ENCODE results near the gene STEAP1B. TPM values are rescaled to one million over a fixed set of nuclear protein-coding genes. Genes with fewer than 3 reads are reported as not detected.

STEAP1B gene
- total RNA-seq, 4 donors from 2014 or later: 1.2 to 3.5 TPM; not detected in 2

DNA sequence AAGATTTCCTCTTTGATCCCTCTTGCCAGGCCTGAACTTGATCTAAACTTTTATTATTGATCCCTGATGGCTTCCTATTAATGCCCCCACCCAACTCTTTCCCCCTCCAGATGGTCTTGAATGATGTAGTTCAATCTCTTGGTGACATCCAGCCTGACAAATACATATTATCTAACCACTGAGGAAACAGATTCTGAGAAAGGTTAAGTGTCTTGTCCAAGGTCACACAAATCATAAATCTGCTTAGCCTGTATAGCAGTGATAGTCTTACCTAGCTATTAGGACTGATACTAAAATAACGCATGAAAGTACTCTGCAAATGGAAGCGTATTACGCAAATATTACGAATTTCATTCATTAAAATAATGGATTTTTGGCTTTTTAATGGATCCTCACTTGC is 22.7 kb downstream of the STEAP1B start:
- no peak overlapping the region for H3K4me3 ChIP-seq
- no peaks in the 10 kb centered on the region for H3K36me3 ChIP-seq
- TF ChIP-seq, protein P1, sequence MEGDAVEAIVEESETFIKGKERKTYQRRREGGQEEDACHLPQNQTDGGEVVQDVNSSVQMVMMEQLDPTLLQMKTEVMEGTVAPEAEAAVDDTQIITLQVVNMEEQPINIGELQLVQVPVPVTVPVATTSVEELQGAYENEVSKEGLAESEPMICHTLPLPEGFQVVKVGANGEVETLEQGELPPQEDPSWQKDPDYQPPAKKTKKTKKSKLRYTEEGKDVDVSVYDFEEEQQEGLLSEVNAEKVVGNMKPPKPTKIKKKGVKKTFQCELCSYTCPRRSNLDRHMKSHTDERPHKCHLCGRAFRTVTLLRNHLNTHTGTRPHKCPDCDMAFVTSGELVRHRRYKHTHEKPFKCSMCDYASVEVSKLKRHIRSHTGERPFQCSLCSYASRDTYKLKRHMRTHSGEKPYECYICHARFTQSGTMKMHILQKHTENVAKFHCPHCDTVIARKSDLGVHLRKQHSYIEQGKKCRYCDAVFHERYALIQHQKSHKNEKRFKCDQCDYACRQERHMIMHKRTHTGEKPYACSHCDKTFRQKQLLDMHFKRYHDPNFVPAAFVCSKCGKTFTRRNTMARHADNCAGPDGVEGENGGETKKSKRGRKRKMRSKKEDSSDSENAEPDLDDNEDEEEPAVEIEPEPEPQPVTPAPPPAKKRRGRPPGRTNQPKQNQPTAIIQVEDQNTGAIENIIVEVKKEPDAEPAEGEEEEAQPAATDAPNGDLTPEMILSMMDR (IDR thresholded peaks at IDR 0.05): no peak
- TF ChIP-seq POLR2A (IDR thresholded peaks at IDR 0.05): no peak
- no peak overlapping the region for H3K27ac ChIP-seq
- no peaks in the 10 kb centered on the region for H3K9me3 ChIP-seq
- intact Hi-C loops (cut with DNase I; ENCODE audit: low total_unique reads): no loop called here
- no peaks in the 10 kb centered on the region for H3K4me1 ChIP-seq
- no peak for DNase-seq
- H3K27me3 ChIP-seq: no peaks in the 10 kb centered on the region

DNA sequence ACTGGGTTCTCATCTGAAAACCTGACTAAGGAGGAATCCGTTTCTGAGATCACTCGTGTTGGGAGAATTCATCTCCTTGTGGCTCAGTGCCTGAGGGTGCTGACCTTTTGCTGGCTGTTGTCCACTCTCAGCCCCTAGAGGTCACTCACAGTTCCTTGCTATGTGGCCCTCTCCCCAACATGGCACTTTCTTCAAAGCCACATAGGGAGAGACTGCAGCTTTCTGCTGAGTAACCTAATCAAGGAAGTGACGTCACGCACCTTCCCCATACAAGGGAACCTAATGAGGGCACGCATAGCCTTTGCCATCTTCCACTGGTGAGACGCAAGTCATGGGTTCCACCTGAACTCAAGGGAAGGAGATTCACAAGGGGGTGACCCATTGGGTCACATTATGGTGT is 23.2 kb downstream of the STEAP1B start:
- H3K36me3 ChIP-seq: no peaks in the 10 kb centered on the region
- no peak overlapping the region for H3K27ac ChIP-seq
- H3K27me3 ChIP-seq: no peaks in the 10 kb centered on the region
- H3K4me3 ChIP-seq: no peak overlapping the region
- no peak for TF ChIP-seq POLR2A (IDR thresholded peaks at IDR 0.05)
- intact Hi-C loops (cut with DNase I; ENCODE audit: low total_unique reads): no loop called here
- DNase-seq: no peak
- no peaks in the 10 kb centered on the region for H3K4me1 ChIP-seq
- no peaks in the 10 kb centered on the region for H3K9me3 ChIP-seq

DNA sequence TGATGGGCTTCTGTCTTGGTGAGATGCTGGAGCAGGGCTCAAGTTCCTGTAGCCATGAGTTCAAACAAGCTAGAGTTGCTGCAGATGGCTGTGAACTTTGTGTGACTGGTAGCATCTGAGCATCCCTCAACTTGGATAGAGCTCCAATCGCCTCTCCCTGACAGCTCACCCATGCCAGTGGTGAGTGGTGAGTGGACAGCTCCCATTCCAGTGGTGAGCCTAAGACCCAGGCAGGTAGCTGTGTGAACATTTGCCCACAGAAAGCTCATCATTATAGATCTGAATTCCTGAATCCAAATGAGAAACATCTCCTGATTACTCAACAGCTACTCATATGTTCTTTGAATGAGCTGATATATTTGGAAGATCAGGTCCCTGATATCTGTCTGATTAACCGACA is 25.3 kb downstream of the STEAP1B start:
- Histone ChIP-seq H3K27ac (no peak overlapping the region), H3K4me3 (no peak overlapping the region), H3K4me1 (no peaks in the 10 kb centered on the region), H3K36me3 (no peaks in the 10 kb centered on the region), H3K27me3 (no peaks in the 10 kb centered on the region), H3K9me3 (no peaks in the 10 kb centered on the region)
- TF ChIP-seq, protein P1 (IDR thresholded peaks at IDR 0.05): no peak
- no peak for TF ChIP-seq POLR2A (IDR thresholded peaks at IDR 0.05)
- intact Hi-C loops (cut with DNase I; ENCODE audit: low total_unique reads): no loop called here
- DNase-seq: no peak

DNA sequence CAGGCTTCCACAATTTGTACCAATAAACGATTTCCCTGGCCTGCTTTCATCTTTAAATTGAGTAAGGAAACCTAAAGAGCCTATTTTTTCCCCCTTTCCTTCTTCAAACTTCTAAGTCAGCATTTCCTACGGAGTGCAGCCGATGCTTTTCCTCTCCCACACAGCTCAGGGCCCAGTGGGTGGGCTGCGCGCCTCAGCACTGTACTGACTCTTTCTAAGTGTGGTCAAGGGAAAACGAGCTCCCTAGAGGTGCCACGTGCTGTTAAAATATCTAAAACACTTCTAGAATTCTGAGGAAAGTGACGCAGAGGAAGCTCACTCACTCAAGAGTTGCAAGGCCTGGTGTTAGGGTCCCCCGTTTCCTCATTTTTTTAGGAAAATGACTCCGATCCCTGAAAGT is 29.0 kb downstream of the STEAP1B start:
- H3K27ac ChIP-seq: no peak overlapping the region
- DNase-seq: no peak
- H3K9me3 ChIP-seq: no peaks in the 10 kb centered on the region
- no peaks in the 10 kb centered on the region for H3K27me3 ChIP-seq
- intact Hi-C loops (cut with DNase I; ENCODE audit: low total_unique reads): no loop called here
- no peaks in the 10 kb centered on the region for H3K36me3 ChIP-seq
- TF ChIP-seq, protein P1 (IDR thresholded peaks at IDR 0.05): no peak
- no peak for TF ChIP-seq POLR2A (IDR thresholded peaks at IDR 0.05)
- no peaks in the 10 kb centered on the region for H3K4me1 ChIP-seq
- no peak overlapping the region for H3K4me3 ChIP-seq

DNA sequence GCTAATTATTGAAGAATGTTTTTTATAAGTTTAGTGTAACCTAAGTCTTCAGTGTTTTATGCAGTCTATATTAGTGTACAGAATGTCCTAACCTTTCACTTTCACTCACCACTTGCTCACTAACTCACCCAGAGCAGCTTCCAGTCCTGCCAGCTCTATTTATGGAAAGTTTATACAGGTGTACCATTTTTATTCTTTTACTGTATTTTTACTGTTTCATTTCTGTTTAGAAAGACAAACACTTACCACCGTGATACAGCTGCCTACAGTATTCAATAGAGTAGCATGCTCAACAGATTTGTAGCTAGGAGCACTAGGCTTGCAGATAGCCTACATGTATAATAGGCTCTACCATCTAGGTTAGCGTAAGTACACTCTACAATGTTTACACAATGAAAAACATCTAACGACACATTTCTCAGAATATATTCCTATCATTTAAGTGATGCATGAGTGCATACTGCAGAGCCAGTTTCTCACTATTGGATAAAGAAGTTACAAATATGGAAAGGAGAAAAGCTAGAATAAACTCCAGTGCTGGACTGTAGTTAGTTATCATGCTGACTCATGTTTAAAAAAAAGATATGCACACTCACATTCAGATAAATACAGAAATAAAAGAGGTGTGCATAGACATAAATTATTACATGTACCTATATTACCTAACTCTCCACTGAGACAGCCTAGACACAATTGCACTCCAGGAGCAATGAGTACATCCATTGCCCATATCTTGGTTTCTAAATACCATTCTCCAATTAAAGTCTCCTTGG is 30.4 kb downstream of the STEAP1B start:
- no peak overlapping the region for H3K4me3 ChIP-seq
- H3K4me1 ChIP-seq: no peaks in the 10 kb centered on the region
- intact Hi-C loops (cut with DNase I; ENCODE audit: low total_unique reads): no loop called here
- H3K9me3 ChIP-seq: no peaks in the 10 kb centered on the region
- DNase-seq: no peak
- H3K27me3 ChIP-seq: no peaks in the 10 kb centered on the region
- H3K36me3 ChIP-seq: no peaks in the 10 kb centered on the region
- H3K27ac ChIP-seq: no peak overlapping the region
- TF ChIP-seq, protein P1 (IDR thresholded peaks at IDR 0.05): no peak
- no peak for TF ChIP-seq POLR2A (IDR thresholded peaks at IDR 0.05)
